Esophagus muscularis mucosa (tissue), 4 donors: Measurements from ENCODE around the gene USP15.

Experiments
- CTCF ChIP-seq, 3 experiments: fragments of 200-600 bp in 2 of 3; fragments of 450-650 bp in 1 of 3; sonication (generic) in 2 of 3; IDR thresholded peaks; one replicate each; pipeline ENCODE4 v1.5.1; 2017 to 2019; ENCODE audit warnings: antibody characterized with exemption in 3 of 3, mild to moderate bottlenecking in 2 of 3, moderate library complexity in 1 of 3
- EP300 ChIP-seq: sonication (generic); formaldehyde crosslinking; IDR thresholded peaks from one replicate; pipeline ENCODE4 v1.6.1; 2017; ENCODE audit warnings: antibody characterized with exemption
- POLR2A ChIP-seq: fragments of 450-650 bp; IDR thresholded peaks from one replicate; pipeline ENCODE4 v1.6.1; 2017; ENCODE audit warnings: antibody characterized with exemption, moderate library complexity, mild to moderate bottlenecking, low read depth
- POLR2AphosphoS5 ChIP-seq, 2 donors: sonication (generic); formaldehyde crosslinking; IDR thresholded peaks; one replicate each; pipeline ENCODE4 v1.6.1; 2017; ENCODE audit warnings: antibody characterized with exemption in 2 of 2

GRCh38 chr12:62279961-62280360 lies 19.8 kb downstream of the USP15 start:
- TF ChIP-seq CTCF (IDR thresholded peaks at IDR 0.05), result no peak
- no peak for TF ChIP-seq POLR2AphosphoS5 (IDR thresholded peaks at IDR 0.05)
- TF ChIP-seq POLR2A, result no peak
- no peak for TF ChIP-seq EP300
